HG03095 (cell line): ENCODE measurements around the gene CD22.

Experiments
- ATAC-seq: cut with Tn5 transposase; IDR thresholded peaks from one replicate; pipeline ENCODE4 v1.9.1; 2021; ENCODE audit warnings: moderate library complexity; ENCODE audit not compliant: unreplicated experiment

Gene CD22

GRCh38 chr19:35340431-35340830 lies 11.4 kb downstream of the CD22 start:
- no peak for ATAC-seq

GRCh38 chr19:35341006-35341405 lies 12.0 kb downstream of the CD22 start:
- ATAC-seq: no peak

GRCh38 chr19:35341565-35342225 lies 12.7 kb downstream of the CD22 start:
- ATAC-seq: no peak

- ATAC-seq: no peak
Measured at GRCh38 chr19:35342430-35342829, 13.4 kb downstream of the CD22 start.

GRCh38 chr19:35344511-35345031 lies 15.6 kb downstream of the CD22 start:
- ATAC-seq: no peak

- ATAC-seq: no peak
Measured at GRCh38 chr19:35345671-35346111, 16.7 kb downstream of the CD22 start.

- no peak for ATAC-seq
Measured at GRCh38 chr19:35346193-35347052, 17.4 kb downstream of the CD22 start.

- ATAC-seq: peak; percentile 41
Measured at GRCh38 chr19:35347171-35347929, 18.4 kb downstream of the CD22 start, which contains the start of gene FFAR1. Gene FFAR1 (plus strand): TSS chr19:35347902. CDS start chr19:35351552, 3,650 bp downstream.

- no peak for ATAC-seq
Measured at GRCh38 chr19:35347930-35348298, 18.9 kb downstream of the CD22 start.

- ATAC-seq: no peak
Measured at GRCh38 chr19:35348911-35349611, 20.1 kb downstream of the CD22 start.

GRCh38 chr19:35349614-35350521 lies 20.9 kb downstream of the CD22 start:
- ATAC-seq: no peak

GRCh38 chr19:35350591-35350990 lies 21.6 kb downstream of the CD22 start:
- ATAC-seq: no peak

- no peak for ATAC-seq
Measured at GRCh38 chr19:35351411-35352176, 22.6 kb downstream of the CD22 start.

- no peak for ATAC-seq
Measured at GRCh38 chr19:35352177-35352447, 23.1 kb downstream of the CD22 start.

GRCh38 chr19:35352448-35353304 lies 23.7 kb downstream of the CD22 start:
- no peak for ATAC-seq

- ATAC-seq: no peak
Measured at GRCh38 chr19:35353635-35354034, 24.6 kb downstream of the CD22 start.

- no peak for ATAC-seq
Measured at GRCh38 chr19:35354898-35355297, 25.9 kb downstream of the CD22 start.

GRCh38 chr19:35355791-35356460 lies 26.9 kb downstream of the CD22 start:
- ATAC-seq: no peak
